Fibroblast of gingiva (primary cell): ENCODE results near the gene RB1.
"Not testable (repeated sequence)": the region's sequence is repeated elsewhere in the genome, so short reads cannot be mapped to it uniquely, and the experiment has no call there.

Experiments
- DNase-seq: peaks from one replicate; pipeline ENCODE4 v3.0.0-alpha.2; 2011; ENCODE audit warnings: low read depth

The RB1 gene

GRCh38 chr13:48410199-48410598 lies 106.6 kb downstream of the RB1 start:
- no peak for DNase-seq

DNA sequence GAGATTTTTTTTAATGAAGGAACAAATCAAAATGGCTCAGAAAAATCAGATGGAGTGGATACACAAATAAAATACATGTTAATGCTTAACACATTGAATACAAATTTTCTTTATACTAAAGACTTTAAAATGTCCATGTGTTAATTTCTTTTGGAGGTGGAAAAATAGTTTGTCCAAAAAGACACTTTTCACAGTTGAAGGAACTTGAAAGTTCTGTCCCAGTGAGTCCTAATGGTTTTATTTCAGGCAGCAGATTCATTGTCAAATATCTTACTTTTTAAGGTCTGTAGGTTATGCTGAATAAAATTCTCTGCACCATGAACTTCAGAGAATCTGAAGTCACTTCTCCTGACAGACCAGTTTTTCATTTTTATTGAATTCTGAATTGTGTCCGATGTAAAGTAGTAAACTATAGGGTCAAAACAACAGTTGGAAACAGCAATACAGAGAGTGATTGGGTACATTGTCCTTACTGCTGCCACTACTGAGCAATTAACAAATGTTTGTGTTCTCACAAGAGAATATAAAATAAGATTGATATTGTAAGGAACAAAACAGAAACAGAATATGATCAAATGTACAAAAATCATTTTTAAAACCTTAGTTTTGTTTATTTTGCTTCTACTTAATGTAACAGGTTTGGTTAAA lies 107.7 kb downstream of the RB1 start:
- no peak for DNase-seq

DNA sequence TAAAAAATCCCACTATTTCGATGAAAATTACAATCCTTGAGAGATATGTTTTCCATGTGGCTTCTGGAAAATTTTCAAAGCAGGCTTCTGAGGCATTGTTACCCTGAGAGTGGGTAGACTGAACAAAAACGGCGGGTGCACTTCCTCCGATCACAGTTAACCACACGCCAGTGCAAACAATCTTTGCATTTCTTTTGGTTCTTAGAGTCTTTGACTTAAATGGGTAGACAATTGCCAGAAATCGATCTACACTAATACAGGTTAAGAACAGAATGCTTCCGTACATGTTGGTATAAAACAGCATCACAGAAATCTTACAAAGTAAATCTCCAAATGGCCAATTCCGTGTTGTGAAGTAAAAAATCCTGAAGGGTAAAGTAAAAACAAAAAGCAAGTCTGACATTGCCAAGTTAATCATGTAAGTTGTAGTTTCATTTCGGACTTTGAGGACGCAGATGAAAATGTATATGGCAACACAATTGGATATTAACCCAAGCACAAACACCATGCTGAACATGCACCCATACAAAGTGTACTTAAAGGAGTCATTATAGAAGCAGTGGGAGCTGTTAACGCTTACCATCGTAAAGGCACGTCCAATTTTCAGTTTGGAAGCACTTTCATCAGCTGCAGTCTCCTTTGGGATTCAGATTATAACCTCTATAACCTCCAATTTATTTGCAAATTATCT lies 108.4 kb downstream of the RB1 start:
- no peak for DNase-seq

- DNase-seq: peak; percentile 66
Measured at GRCh38 chr13:48412881-48413351, 109.4 kb downstream of the RB1 start, which contains the start of gene LPAR6. Gene LPAR6, minus strand, starts transcription at chr13:48413113. Its CDS starts 690 bp downstream, at chr13:48412423.

DNA sequence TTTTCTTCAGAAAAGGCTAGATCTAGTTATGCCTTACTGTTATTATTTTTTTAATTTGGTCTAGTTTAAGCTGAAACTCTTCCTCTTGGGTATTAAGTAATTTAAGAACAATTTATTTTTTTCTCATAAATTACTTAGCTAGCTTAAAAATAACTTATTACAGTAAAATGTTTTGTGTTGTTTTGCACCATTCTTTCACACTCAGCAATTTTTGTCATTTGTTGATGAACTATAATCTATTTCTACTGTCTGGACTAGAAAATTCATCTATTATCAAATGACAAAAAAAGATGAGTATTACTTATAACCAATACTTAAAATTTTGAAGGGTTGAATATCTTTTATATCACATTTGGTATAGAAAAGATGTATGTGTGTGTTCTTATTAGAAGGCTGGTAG lies 111.0 kb downstream of the RB1 start:
- DNase-seq: no peak

- no peak for DNase-seq
Measured at GRCh38 chr13:48415516-48415915, 112.0 kb downstream of the RB1 start.

DNA sequence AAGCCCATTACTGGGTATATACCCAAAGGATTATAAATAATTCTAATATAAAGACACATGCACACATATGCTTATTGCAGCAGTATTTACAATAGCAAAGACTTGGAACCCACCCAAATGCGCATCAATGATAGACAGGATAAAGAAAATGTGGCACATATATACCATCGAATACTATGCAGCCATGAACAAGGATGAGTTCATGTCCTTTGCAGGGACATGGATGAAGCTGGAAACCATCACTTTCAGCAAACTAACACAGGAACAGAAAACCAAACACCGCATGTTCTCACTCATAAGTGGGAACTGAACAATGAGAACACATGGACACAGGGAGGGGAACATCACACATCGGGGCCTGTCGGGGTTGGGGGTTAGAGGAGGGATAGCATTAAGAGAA lies 118.5 kb downstream of the RB1 start:
- DNase-seq: not testable (repeated sequence)

GRCh38 chr13:48424212-48424611 lies 120.7 kb downstream of the RB1 start:
- DNase-seq: no peak

DNA sequence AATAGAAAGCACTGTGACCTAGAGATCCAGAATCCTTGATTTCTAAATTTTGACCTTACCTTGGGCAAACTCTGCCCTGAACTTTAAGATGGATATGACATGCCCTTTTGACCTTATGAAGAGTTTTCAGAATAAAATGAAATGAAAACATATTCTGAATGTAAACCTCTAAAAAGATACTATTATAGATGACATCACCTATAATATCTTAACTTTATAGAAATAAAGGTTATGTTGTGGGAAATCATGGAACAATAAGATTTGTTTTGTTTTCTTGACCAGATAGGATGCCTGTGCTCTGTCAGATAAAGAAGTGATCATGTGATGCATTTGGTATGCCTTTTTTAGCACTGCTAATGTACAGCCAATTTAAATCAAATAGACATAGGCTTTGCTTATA lies 122.5 kb downstream of the RB1 start:
- no peak for DNase-seq

DNA sequence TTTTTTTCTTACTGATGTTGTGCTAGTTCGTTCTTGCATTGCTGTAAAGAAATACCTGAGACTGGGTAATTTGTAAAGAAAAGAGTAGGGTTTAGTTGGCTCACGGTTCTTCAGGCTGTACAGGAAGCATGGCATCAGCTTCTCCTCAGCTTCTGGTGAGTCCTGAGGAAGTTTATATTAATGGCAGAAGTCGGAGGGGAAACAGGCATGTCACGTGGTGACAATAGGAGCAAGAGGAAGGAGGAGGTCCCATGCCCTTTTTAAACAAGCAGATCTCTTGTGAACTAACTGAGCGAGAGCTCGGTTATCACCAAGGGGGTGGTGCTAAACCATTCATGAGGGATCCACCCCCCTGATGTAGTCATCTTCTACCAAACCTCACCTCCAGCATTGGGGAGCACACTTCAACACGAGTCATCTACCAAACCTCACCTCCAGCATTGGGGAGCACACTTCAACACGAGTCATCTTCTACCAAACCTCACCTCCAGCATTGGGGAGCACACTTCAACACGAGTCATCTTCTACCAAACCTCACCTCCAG lies 123.3 kb downstream of the RB1 start:
- not testable (repeated sequence) for DNase-seq

GRCh38 chr13:48429036-48429435 lies 125.5 kb downstream of the RB1 start:
- no peak for DNase-seq

DNA sequence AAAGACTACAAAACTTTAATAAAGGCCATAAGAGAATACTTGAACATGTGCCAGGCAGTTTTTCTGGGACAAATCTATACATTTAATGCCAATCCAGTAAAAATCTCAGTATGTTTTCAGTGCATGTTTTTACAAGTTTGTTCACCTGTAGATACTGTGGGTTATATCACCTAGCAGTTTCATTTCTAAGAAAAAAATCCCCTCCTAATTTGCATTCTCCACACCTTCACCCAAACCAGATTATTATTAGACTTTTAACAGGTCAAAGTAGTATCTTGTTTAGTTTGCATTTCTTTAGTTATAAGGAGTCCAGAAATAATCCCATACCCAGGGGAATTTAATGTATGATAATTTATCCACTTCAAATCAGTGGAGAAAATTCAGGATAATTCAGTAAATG lies 126.3 kb downstream of the RB1 start:
- no peak for DNase-seq

- DNase-seq: no peak
Measured at GRCh38 chr13:48431431-48431830, 127.9 kb downstream of the RB1 start.

- peak; percentile 66 for DNase-seq
Measured at GRCh38 chr13:48431987-48432615, 128.6 kb downstream of the RB1 start.

GRCh38 chr13:48434200-48434599 lies 130.6 kb downstream of the RB1 start:
- DNase-seq: no peak

- no peak for DNase-seq
Measured at GRCh38 chr13:48436661-48437288, 133.2 kb downstream of the RB1 start.

- peak; percentile 74 for DNase-seq
Measured at GRCh38 chr13:48437371-48437770, 133.8 kb downstream of the RB1 start.

- DNase-seq: no peak
Measured at GRCh38 chr13:48443442-48444208, 140.1 kb downstream of the RB1 start.

- peak; percentile 57 for DNase-seq
Measured at GRCh38 chr13:48446464-48446863, 142.9 kb downstream of the RB1 start.

DNA sequence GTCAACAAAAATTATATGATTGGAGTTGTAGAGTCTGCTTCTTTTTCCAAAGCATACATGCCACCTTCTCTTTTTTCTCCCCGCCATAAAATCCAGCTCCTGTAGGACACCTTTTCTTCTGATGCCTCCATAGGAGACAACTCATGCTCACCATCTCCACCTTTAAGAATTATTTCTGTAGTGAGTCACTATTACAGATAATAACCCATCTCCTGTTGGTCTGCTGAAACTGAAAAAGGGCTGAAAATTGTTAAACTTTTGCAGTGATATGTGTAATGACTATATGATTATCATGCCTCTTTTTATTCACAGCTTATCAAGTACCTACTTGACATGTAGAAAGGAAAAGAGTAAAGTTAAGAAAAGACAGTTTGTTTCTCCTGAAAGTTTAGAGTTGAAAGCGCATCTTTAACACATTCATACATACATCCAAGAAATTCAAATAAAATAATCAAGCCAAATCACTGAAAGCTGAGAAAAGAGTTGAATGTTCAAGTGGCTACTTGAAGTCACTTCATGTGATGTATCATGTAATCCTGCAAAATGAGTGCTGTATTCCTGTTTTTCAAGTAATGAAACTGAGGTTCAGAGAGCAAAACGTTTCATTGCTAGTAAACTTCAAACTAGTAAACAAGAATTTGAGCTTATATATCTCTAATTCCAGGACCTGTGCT lies 144.9 kb downstream of the RB1 start:
- no peak for DNase-seq
